ENCODE data around the gene SH2D2A. TPM values are rescaled to one million over a fixed set of nuclear protein-coding genes. Genes with fewer than 3 reads are reported as not detected.

SH2D2A gene
- polyA plus RNA-seq, 1 of the 3 experiments (the other 2 are of a cell fraction), result not detected

- Histone ChIP-seq H3K4me1 (ENCODE audit: control insufficient read depth in 1 of 2, insufficient read depth in 2 of 2, low read depth in 1 of 2, low read length in 1 of 2) (peaks cover 3 to 60% of the 10 kb centered on the region in 2 experiments; a peak in 2 of 4 replicates), H3K36me3 (replicated peaks in 1 of 2; ENCODE audit: control insufficient read depth in 1 of 2, insufficient read depth in 2 of 2, low read length in 1 of 2) (no peaks in the 10 kb centered on the region), H2AFZ (ENCODE audit: low read depth) (no peak overlapping the region), H3K27ac (ENCODE audit: low read depth in 2 of 2, low read length in 1 of 2) (peak overlapping the region in 1 of 2 experiments; percentile 39; a peak in 2 of 4 replicates), H3K9me3 (no peaks in the 10 kb centered on the region), H3K4me2 (no peak overlapping the region), H3F3A (replicated peaks; ENCODE audit: insufficient read depth) (peaks cover 4% of the 10 kb centered on the region), H3K27me3 (ENCODE audit: insufficient read depth) (peaks cover 33% of the 10 kb centered on the region), H3K9ac (no peak overlapping the region), H3K9me2 (no peaks in the 10 kb centered on the region), H3K79me2 (ENCODE audit: insufficient read depth) (no peaks in the 10 kb centered on the region), H3K4me3 (ENCODE audit: low read depth in 2 of 2, low read length in 1 of 2) (peak overlapping the region in 1 of 2 experiments; percentile 17; a peak in 1 of 4 replicates), H4K20me1 (ENCODE audit: insufficient read depth) (no peaks in the 10 kb centered on the region)
- WGBS (ENCODE audit: low lambda C conversion rate), result 88% methylated on average over 6 of the region's 6 CpGs
- POLR2A ChIA-PET, result interaction anchor here (1.0 to 3.9 kb wide), 7 partner anchors 22 to 66 kb away, joined by 3 to 27 read pairs (median 4); no protein-coding TSS in a partner anchor
- CTCF ChIA-PET, result interaction anchor here (4.2 to 22.1 kb wide), 6 partner anchors 20 to 172 kb away, joined by 71 to 566 read pairs (median 280); partner anchors contain the start of genes ISG20L2, METTL25B and PEAR1
- no peak for DNase-seq
- TF ChIP-seq RCOR1 (IDR thresholded peaks at IDR 0.05; ENCODE audit: low read length) (no peak), EZH2phosphoT487 (IDR thresholded peaks at IDR 0.05; ENCODE audit: borderline replicate concordance, low read depth) (no peak), GABPA (IDR thresholded peaks at IDR 0.05; ENCODE audit: low read depth) (no peak), ZBTB33 (IDR thresholded peaks at IDR 0.05; ENCODE audit: borderline replicate concordance, low read depth) (no peak), NRF1 (IDR thresholded peaks at IDR 0.05; ENCODE audit: low read depth, low read length) (no peak), SIN3A (IDR thresholded peaks at IDR 0.05; ENCODE audit: borderline replicate concordance, low read depth, low read length) (no peak), NFIC (IDR thresholded peaks at IDR 0.05; ENCODE audit: borderline replicate concordance) (no peak), MXI1 (IDR thresholded peaks at IDR 0.05; ENCODE audit: low read depth, low read length) (no peak), RXRA (IDR thresholded peaks at IDR 0.05; ENCODE audit: borderline replicate concordance, low read depth) (no peak), RFX5 (IDR thresholded peaks at IDR 0.05; ENCODE audit: low read length) (no peak), FOXJ3 (CRISPR knock-in tag; IDR thresholded peaks at IDR 0.05) (no peak), YY1 (IDR thresholded peaks at IDR 0.05; ENCODE audit: low read depth) (no peak), USF2 (IDR thresholded peaks at IDR 0.05; ENCODE audit: borderline replicate concordance, low read depth, low read length) (no peak), MAX (IDR thresholded peaks at IDR 0.05; ENCODE audit: low read depth) (no peak), REST (IDR thresholded peaks at IDR 0.05; ENCODE audit: low read depth, low read length) (no peak), PBX3 (IDR thresholded peaks at IDR 0.05) (no peak), TEAD4 (IDR thresholded peaks at IDR 0.05; ENCODE audit: borderline replicate concordance, insufficient read depth) (no peak), FOSL2 (IDR thresholded peaks at IDR 0.05; ENCODE audit: borderline replicate concordance, low read depth) (no peak), GATA2 (CRISPR knock-in tag; IDR thresholded peaks at IDR 0.05) (no peak), SMC3 (IDR thresholded peaks at IDR 0.05; ENCODE audit: low read depth, low read length) (no peak)
These were observed 45.9 kb upstream of the SH2D2A start for GRCh38 chr1:156862584-156862983.
